ENCODE results near the gene ALKBH8.

GRCh38 chr11:107501713-107502112, 63.8 kb downstream of the ALKBH8 start:
- TF ChIP-seq CTCF (IDR thresholded peaks at IDR 0.05) (no peak), POLR2A (IDR thresholded peaks at IDR 0.05) (no peak)

Data from Peyer's patch (tissue), 4 donors.